GM11168 (cell line): ENCODE data around the gene SLC4A1.

ENCODE experiments used
- in situ Hi-C: fragments of 300-500 bp; cut with MboI; formaldehyde crosslinking; loops from one replicate; pipeline ENCODE4 v1.12.0; 2022; ENCODE audit warnings: low sequenced_read_pairs; ENCODE audit not compliant: unreplicated experiment

The SLC4A1 gene

GRCh38 chr17:44210342-44211192 is 57.4 kb downstream of the SLC4A1 start:
- in situ Hi-C loops = loop anchor here (5.0 to 25.0 kb wide), 2 partner anchors 122 to 302 kb away; partner anchors contain the start of gene GPATCH8

DNA sequence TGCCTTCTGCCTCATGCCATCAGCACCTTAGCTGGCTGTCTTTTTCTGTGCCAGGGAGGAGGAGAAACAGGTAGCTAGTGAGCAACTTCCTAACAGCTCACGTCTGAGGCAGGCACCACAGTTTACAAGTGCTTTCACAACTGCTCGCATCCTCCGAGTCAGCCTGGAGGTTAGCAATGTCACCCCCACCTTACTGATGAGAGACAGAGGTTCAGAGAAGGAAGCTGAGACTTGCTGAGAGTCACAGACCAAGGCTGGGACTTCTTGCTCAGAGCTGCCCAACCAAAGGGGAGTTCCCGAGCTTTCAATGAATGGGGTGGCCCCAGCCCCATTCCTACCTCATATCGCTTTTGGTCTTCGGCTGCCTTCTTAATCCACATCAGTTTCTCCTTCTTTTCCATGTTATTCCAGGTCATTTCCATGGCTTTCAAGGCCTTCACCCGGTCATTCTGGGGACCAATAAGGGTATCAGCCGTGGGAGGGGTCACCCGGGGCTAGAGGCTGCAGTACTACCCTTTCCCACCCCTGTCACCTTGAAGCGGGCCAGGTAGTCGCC is 58.1 kb downstream of the SLC4A1 start:
- in situ Hi-C loops = loop anchor here (5.0 to 25.0 kb wide), 2 partner anchors 122 to 302 kb away; partner anchors contain the start of gene GPATCH8

- in situ Hi-C loops = loop anchor here (25.0 kb wide), 1 partner anchor 305 kb away; the partner anchor contains the start of gene GPATCH8
These were observed 60.2 kb downstream of the SLC4A1 start for GRCh38 chr17:44207743-44208142.

GRCh38 chr17:44207319-44207718 is 60.6 kb downstream of the SLC4A1 start:
- in situ Hi-C loops = loop anchor here (25.0 kb wide), 1 partner anchor 305 kb away; the partner anchor contains the start of gene GPATCH8

GRCh38 chr17:44206825-44207155 is 61.1 kb downstream of the SLC4A1 start:
- in situ Hi-C loops = loop anchor here (25.0 kb wide), 1 partner anchor 306 kb away; the partner anchor contains the start of gene GPATCH8

DNA sequence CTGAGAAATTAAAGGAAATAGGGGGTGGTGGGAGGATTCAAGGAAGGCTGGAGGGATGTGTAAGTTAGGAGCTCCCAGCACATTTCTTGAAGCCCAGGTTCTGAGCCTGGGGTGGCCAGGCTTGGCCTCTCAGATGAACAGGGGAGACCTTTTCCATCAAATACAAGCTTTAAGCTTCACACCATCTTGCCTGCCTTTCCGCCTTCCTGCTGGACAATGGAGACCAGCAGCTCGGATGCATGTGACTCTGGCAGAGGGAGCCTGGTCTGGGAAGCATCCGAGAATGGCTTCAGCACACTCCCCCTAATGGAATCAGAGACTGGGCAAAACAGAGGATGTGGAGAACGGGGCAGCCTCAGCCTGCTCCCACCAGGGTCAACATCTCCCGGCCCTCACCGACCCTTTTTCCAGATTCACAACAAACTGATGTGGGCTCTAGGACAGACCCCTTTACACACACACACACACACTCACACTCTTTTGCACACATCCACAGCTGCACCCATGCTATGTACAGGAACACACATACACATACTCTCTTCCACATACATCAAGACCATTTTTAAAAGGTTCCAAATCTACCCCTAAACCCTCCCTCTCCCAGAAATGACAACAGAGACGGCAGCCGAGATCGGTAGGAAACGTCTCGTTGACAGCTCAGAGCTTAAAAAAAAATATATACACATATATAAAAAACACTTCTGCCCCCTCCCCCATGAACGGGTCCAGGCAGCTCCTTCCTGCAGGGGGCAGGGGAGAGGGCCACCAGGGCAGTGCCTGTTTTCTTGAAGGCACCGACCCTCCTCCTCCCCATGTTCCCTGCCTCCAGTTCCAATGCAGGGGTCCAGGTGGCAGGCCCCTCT is 61.7 kb downstream of the SLC4A1 start:
- in situ Hi-C loops = loop anchor here (25.0 kb wide), 1 partner anchor 306 kb away; the partner anchor contains the start of gene GPATCH8

- in situ Hi-C loops = loop anchor here (25.0 kb wide), 1 partner anchor 308 kb away; the partner anchor contains the start of gene GPATCH8
These were observed 63.5 kb downstream of the SLC4A1 start for GRCh38 chr17:44204441-44204882.

DNA sequence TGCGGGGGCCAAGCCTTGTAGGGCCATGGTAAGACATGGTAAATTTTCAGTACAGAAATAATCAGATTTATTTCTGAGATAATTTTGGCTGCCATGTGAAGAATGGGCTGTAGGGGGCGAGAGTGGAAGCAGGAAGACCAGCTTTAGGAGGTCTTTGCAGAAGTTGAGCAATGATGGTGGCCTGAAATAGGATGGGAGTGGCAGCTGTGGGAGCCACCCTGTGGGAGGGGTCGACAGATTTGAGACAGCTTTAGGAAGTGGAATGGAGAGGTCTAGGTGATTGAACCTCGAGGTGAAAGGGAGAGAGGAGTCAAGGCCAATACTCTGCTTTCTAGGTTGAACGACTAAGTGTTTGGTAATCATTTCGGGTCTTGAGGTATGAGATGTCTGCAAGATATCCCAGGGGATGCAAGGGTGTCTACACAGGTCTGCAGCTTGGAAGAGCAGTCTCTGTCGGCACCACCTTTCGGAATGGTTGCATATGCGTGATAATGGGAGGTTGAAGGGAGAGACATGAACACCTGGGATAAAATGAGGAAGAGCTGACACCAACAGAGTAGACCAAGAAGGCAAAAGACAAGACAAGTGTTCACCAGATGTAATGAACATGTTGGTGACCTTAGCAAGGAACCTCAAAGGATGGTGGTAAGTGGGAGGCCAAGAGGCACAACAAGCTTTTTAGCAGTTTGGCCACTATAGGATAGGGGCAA is 64.0 kb downstream of the SLC4A1 start:
- in situ Hi-C loops = loop anchor here (25.0 kb wide), 1 partner anchor 308 kb away; the partner anchor contains the start of gene GPATCH8

DNA sequence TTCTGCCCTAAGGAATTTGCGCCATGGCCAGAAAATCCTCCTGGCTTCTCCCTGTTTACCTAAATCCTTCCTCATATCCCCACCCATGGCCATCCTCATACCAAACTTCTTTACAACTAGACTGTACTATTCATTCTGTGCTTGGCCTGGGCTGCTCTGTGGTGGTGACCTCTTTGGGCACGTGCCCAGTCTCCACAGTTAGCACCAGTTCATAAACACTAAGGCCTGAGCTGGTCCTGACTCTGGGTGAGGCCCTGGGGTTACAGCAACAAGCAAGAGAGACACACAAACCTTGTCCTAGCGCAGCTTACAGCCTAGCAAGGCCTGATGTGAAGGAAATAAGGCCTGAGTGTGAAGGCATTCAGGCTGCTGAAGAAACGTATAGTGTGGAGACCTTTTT is 65.2 kb downstream of the SLC4A1 start:
- in situ Hi-C loops = loop anchor here (25.0 kb wide), 1 partner anchor 310 kb away; the partner anchor contains the start of gene GPATCH8

DNA sequence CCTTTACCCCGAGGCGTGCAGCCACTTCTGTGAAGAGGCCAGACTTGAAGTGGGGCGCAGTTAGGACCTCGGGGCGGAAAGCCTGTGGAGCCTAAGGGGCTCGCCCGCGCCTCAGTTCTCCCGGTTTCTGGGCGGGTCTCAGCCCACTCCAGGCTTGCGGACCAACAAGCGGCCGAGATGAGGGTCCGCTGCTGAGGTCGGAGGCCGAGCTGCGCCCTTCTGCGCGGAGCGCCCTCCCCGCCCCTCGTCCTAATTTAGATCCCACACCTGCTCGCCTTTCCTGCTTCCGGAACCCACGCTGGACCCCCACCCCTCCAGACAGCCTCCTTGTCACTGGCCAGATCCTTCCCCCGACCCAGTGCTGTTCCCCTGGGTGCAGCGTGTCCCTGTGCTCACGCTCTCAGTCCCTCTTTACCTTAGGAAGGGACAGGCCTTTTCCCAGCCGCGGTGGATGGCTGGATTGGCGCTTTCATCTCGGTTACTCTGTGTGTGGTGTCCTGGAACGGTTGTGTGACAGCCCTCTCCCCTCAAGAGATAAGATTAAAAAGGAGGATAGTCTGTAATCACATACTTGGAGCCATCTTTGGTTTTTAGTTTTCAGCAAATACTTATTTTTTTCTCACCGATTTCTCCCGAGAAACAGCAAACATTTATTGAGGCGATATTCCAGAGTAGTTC is 67.3 kb downstream of the SLC4A1 start:
- in situ Hi-C loops = loop anchor here (25.0 kb wide), 1 partner anchor 312 kb away; the partner anchor contains the start of gene GPATCH8

GRCh38 chr17:44199553-44200477 is 68.1 kb downstream of the SLC4A1 start, which contains the start of gene ATXN7L3:
TSS of gene ATXN7L3 (minus strand) at chr17:44199884. CDS start at chr17:44198070, 1,814 bp downstream.
- in situ Hi-C loops = loop anchor here (25.0 kb wide), 1 partner anchor 312 kb away; the partner anchor contains the start of gene GPATCH8

DNA sequence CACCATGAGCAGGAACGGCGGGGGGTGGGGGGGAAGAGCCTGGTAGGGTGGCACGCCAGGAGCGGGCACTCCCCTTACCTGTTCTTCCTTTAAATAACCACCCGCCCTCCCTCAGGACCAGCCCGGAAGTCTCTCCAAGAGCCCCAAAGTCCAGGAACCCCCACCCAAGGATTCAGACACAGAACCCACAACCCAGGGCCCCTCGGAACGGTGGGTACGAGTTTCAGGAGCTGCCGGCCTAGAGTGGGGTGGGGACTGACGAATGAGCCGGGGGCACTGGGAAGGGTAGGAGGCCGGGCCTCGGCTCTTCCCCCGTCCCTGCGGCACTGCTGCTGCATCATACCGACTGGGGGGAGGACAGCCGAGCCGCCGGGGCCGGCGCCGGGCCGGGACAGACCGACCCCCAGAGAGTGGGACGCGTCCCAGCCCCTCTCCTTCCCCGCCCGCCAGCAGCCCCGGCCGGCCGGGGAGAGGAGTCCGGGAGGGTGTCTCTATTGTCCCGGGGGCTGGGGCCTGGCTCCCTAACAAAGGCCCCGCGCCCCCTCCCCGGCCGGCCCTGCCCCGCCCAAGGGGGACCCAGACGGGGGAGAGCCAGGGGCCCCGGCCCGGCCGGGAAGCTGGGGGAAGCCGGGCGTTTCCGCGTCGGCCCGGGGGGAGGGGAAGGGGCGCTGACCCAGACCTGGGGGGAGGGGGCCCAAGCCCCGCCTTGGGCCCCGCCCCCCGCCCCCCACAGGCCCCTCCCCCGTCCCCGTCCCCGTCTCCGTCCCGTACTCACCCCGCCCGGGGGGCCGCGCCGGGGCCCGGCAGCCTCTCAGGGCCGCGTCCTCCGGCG is 69.0 kb downstream of the SLC4A1 start:
- in situ Hi-C loops = no loop called here
